PC-9 (cell line): ENCODE results near the gene PRKCH. TPM values are rescaled to one million over a fixed set of nuclear protein-coding genes. Genes with fewer than 3 reads are reported as not detected.

ENCODE experiments used
- BruUV-seq: library from RNA; stranded (reverse); fragments of 400-500 nt; replicated peaks from 2 replicates; lab custom pipeline; 2021; lab: Mats Ljungman, UMichigan
- CTCF ChIA-PET: fragments of 300-600 bp; sonication (Branson Sonifier 250); formaldehyde crosslinking; loops from one replicate; lab custom pipeline; 2022; ENCODE audit warnings: antibody characterized with exemption; lab: Charles Lee
- POLR2A ChIA-PET: fragments of 300-600 bp; sonication (Branson Sonifier 250); formaldehyde crosslinking; loops from one replicate; lab custom pipeline; 2022; ENCODE audit warnings: antibody characterized with exemption; ENCODE audit not compliant: unreplicated experiment; lab: Charles Lee
- DNase-seq, 2 experiments: peaks; one replicate each; pipeline versions ENCODE4 v3.0.0 to v3.0.0-alpha.2; 2015 to 2022; ENCODE audit warnings: mixed read lengths in 1 of 2
- H2AFZ ChIP-seq: fragments of 200-600 bp; sonication (generic); 2 replicates; pipeline ENCODE4 v1.8.1; 2017; ENCODE audit warnings: antibody characterized with exemption
- H3F3A ChIP-seq: fragments of 200-600 bp; sonication (generic); 2 replicates; pipeline ENCODE4 v1.8.1; 2017; ENCODE audit warnings: antibody characterized with exemption, mild to moderate bottlenecking, low read depth; ENCODE audit not compliant: insufficient read depth
- H3K27ac ChIP-seq: fragments of 200-600 bp; sonication (generic); 2 replicates; pipeline ENCODE4 v1.6.1; 2016; ENCODE audit warnings: mixed run types
- H3K27me3 ChIP-seq: fragments of 200-600 bp; sonication (generic); 2 replicates; pipeline ENCODE4 v1.6.1; 2016; ENCODE audit warnings: low read depth, mixed run types; ENCODE audit not compliant: insufficient read depth
- H3K36me3 ChIP-seq: fragments of 200-600 bp; sonication (generic); 2 replicates; pipeline ENCODE4 v1.6.1; 2016; ENCODE audit warnings: low read depth, mixed run types
- H3K4me1 ChIP-seq: fragments of 200-600 bp; sonication (generic); replicated peaks from 2 replicates; pipeline ENCODE4 v1.6.1; 2016; ENCODE audit warnings: mixed run types; ENCODE audit not compliant: insufficient read depth
- H3K4me2 ChIP-seq: fragments of 200-600 bp; sonication (generic); 2 replicates; pipeline ENCODE4 v1.6.1; 2017; ENCODE audit warnings: mixed run types
- H3K4me3 ChIP-seq: fragments of 200-600 bp; sonication (generic); 2 replicates; pipeline ENCODE4 v1.6.1; 2016; ENCODE audit warnings: mixed run types
- H3K79me2 ChIP-seq: fragments of 200-600 bp; sonication (generic); 2 replicates; pipeline ENCODE4 v1.6.1; 2017; ENCODE audit warnings: low read depth, mixed run types
- H3K9me2 ChIP-seq: fragments of 200-600 bp; sonication (generic); 2 replicates; pipeline ENCODE4 v1.8.1; 2017; ENCODE audit warnings: mild to moderate bottlenecking; ENCODE audit not compliant: insufficient read depth
- H3K9me3 ChIP-seq: fragments of 200-600 bp; sonication (generic); 2 replicates; pipeline ENCODE4 v1.8.1; 2016; ENCODE audit warnings: low read depth; ENCODE audit not compliant: insufficient read depth
- H4K20me1 ChIP-seq: fragments of 200-600 bp; sonication (generic); 2 replicates; pipeline ENCODE4 v1.8.1; 2017; ENCODE audit not compliant: insufficient read depth
- CTCF ChIP-seq: fragments of 200-600 bp; sonication (generic); conservative IDR thresholded peaks from 2 replicates; pipeline ENCODE4 v1.6.1; 2017; ENCODE audit warnings: mixed run types, antibody characterized with exemption, mild to moderate bottlenecking, moderate library complexity
- EZH2 ChIP-seq: fragments of 200-600 bp; sonication (generic); IDR thresholded peaks from 2 replicates; pipeline ENCODE4 v1.8.0; 2017; ENCODE audit warnings: antibody characterized with exemption, low read depth
- intact Hi-C: fragments of 100-400 bp; cut with micrococcal nuclease; formaldehyde crosslinking; loops from one replicate; pipeline ENCODE4 v1.10.0; 2022; ENCODE audit not compliant: unreplicated experiment
- total RNA-seq: library from RNA; stranded (reverse); gene quantifications from 2 replicates; pipeline ENCODE4 v1.2.3, GENCODE V29; 2021

PRKCH gene
- total RNA-seq, 1 experiment from 2014 or later: 32.4 TPM

DNA sequence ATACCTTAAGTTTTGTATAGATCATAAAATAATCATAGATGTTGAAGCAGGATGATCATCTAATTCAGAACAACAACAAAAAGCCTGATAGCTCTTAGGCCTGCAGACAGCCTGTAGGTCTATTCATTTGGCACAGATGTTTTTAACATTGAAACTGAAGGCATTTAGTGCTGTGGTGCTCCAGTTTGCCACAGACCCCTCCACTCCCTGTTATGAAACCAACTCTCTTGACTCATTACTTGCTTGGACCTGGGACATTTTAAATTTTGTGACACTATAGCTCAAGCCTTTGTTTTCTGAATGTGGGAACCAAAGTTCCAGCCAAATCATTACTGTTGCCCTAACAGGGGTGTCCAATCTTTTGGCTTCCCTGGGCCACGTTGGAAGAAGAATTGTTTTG lies 9.1 kb downstream of the PRKCH start:
- POLR2A ChIA-PET: no interaction called here
- peaks cover 18% of the 10 kb centered on the region; the same call in 1 of the 2 replicates for H3K4me1 ChIP-seq
- no peak for DNase-seq
- H3K9me3 ChIP-seq: peaks cover 4% of the 10 kb centered on the region; the same call in 1 of the 2 replicates
- peaks cover 92% of the 10 kb centered on the region for H3K79me2 ChIP-seq
- no peak overlapping the region for H3K4me2 ChIP-seq
- no peaks in the 10 kb centered on the region; the same call in 1 of the 2 replicates for H4K20me1 ChIP-seq
- no TSS peak for BruUV-seq
- H2AFZ ChIP-seq: no peak overlapping the region
- no peaks in the 10 kb centered on the region for H3K9me2 ChIP-seq
- no peaks in the 10 kb centered on the region; the same call in none of the 2 replicates for H3F3A ChIP-seq
- intact Hi-C loops: no loop called here
- CTCF ChIA-PET: interaction anchor here (0.6 kb wide), 1 partner anchor 250 kb away, joined by 4 read pairs; no protein-coding TSS in a partner anchor
- no peak overlapping the region for H3K27ac ChIP-seq
- H3K27me3 ChIP-seq: no peaks in the 10 kb centered on the region
- H3K4me3 ChIP-seq: no peak overlapping the region
- TF ChIP-seq EZH2 (no peak), CTCF (no peak)
- peaks cover 12% of the 10 kb centered on the region; the same call in 1 of the 2 replicates for H3K36me3 ChIP-seq

GRCh38 chr14:61331992-61332657 lies 10.7 kb downstream of the PRKCH start:
- Histone ChIP-seq H3K4me3 (no peak overlapping the region), H2AFZ (no peak overlapping the region), H3K9me3 (no peaks in the 10 kb centered on the region), H3K79me2 (peaks cover 91% of the 10 kb centered on the region), H3K36me3 (0 out of 2 replicates have a peak, but pooled peaks cover 5% of the 10 kb centered on the region), H3F3A (no peaks in the 10 kb centered on the region; the same call in none of the 2 replicates), H3K27me3 (no peaks in the 10 kb centered on the region), H4K20me1 (no peaks in the 10 kb centered on the region; the same call in 1 of the 2 replicates), H3K4me1 (peaks cover 12% of the 10 kb centered on the region), H3K27ac (no peak overlapping the region), H3K9me2 (no peaks in the 10 kb centered on the region), H3K4me2 (peak overlapping the region; percentile 9; the same call in 1 of the 2 replicates)
- no peak for TF ChIP-seq CTCF
- TF ChIP-seq EZH2: no peak
- ChIA-PET CTCF (no interaction called here), POLR2A (no interaction called here)
- intact Hi-C loops: no loop called here
- no TSS peak for BruUV-seq
- peak in 1 of 2 experiments; percentile 69 for DNase-seq

DNA sequence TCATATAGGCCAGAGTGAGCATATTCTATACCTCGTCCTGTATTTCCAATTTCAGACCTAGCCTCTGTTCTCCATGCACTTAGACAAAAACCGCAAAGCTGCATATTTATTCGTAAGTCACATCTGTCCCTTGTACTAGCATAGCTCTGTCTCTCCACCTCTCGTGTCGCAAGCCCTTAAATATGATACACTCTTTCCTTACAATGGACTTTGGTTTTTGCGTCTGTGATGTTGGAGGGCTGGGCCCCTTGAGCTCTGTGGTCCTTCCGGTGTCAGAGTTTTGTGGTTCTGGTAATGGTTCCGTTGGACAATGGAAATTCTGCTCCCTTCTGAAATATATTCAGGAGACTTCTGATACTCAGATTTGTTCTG lies 11.3 kb downstream of the PRKCH start:
- TF ChIP-seq EZH2 (no peak), CTCF (no peak)
- H3K79me2 ChIP-seq: peaks cover 91% of the 10 kb centered on the region
- H3K4me3 ChIP-seq: no peak overlapping the region
- ChIA-PET CTCF (no interaction called here), POLR2A (no interaction called here)
- no peaks in the 10 kb centered on the region for H3K9me2 ChIP-seq
- H3F3A ChIP-seq: no peaks in the 10 kb centered on the region; the same call in none of the 2 replicates
- H3K27ac ChIP-seq: no peak overlapping the region
- H4K20me1 ChIP-seq: no peaks in the 10 kb centered on the region; the same call in 1 of the 2 replicates
- no peaks in the 10 kb centered on the region for H3K27me3 ChIP-seq
- 0 out of 2 replicates have a peak, but pooled peaks cover under 1% of the 10 kb centered on the region for H3K36me3 ChIP-seq
- no peaks in the 10 kb centered on the region for H3K9me3 ChIP-seq
- no peak overlapping the region for H3K4me2 ChIP-seq
- no TSS peak for BruUV-seq
- intact Hi-C loops: no loop called here
- H3K4me1 ChIP-seq: peaks cover 17% of the 10 kb centered on the region
- no peak for DNase-seq
- no peak overlapping the region for H2AFZ ChIP-seq
